ENCODE results near the gene PTPRT.

Gene PTPRT

GRCh38 chr20:42846784-42847490, 342.8 kb downstream of the PTPRT start:
- DNase-seq, result peak in 1 of 58 donors; percentile 2

GRCh38 chr20:42844751-42845150, 345.0 kb downstream of the PTPRT start:
- no peak for DNase-seq

GRCh38 chr20:42837456-42837855, 352.2 kb downstream of the PTPRT start:
- no peak for DNase-seq

- DNase-seq, result peak in 1 of 58 donors; percentile 9
Observed at GRCh38 chr20:42836339-42836738, 353.4 kb downstream of the PTPRT start.

- DNase-seq, result no peak
Observed at GRCh38 chr20:42807876-42808275, 381.8 kb downstream of the PTPRT start.

- DNase-seq, result no peak
Observed at GRCh38 chr20:42795111-42795695, 394.5 kb downstream of the PTPRT start.

- DNase-seq, result peak in 22 of 58 donors; percentile 2 to 56 (median 21)
Observed at GRCh38 chr20:42792052-42792451, 397.7 kb downstream of the PTPRT start.

- no peak for DNase-seq
Observed at GRCh38 chr20:42790111-42790510, 399.6 kb downstream of the PTPRT start.

GRCh38 chr20:42788707-42789106, 401.0 kb downstream of the PTPRT start:
- no peak for DNase-seq

- no peak for DNase-seq
Observed at GRCh38 chr20:42785041-42785440, 404.7 kb downstream of the PTPRT start.

- DNase-seq, result no peak
Observed at GRCh38 chr20:42779216-42779615, 410.5 kb downstream of the PTPRT start.

GRCh38 chr20:42775866-42776265, 413.8 kb downstream of the PTPRT start:
- DNase-seq, result no peak

GRCh38 chr20:42775037-42775436, 414.7 kb downstream of the PTPRT start:
- no peak for DNase-seq

- no peak for DNase-seq
Observed at GRCh38 chr20:42763015-42763414, 426.7 kb downstream of the PTPRT start.

- DNase-seq, result peak in 4 of 58 donors; percentile 3 to 8 (median 4)
Observed at GRCh38 chr20:42756991-42757390, 432.7 kb downstream of the PTPRT start.

- DNase-seq, result no peak
Observed at GRCh38 chr20:42754706-42755105, 435.0 kb downstream of the PTPRT start.

- DNase-seq, result no peak
Observed at GRCh38 chr20:42752620-42753019, 437.1 kb downstream of the PTPRT start.

GRCh38 chr20:42749556-42749955, 440.1 kb downstream of the PTPRT start:
- no peak for DNase-seq

- DNase-seq, result no peak
Observed at GRCh38 chr20:42747765-42748411, 441.8 kb downstream of the PTPRT start.

GRCh38 chr20:42744756-42745465, 444.8 kb downstream of the PTPRT start:
- DNase-seq, result no peak

- DNase-seq, result no peak
Observed at GRCh38 chr20:42742926-42743325, 446.8 kb downstream of the PTPRT start.

GRCh38 chr20:42741906-42742305, 447.8 kb downstream of the PTPRT start:
- DNase-seq, result no peak

Measured in anterior cingulate cortex (tissue), 58 donors.